RKO (cell line): Measurements from ENCODE around the gene CADPS2.
"Not testable (repeated sequence)": the region's sequence is repeated elsewhere in the genome, so short reads cannot be mapped to it uniquely, and the experiment has no call there.

Experiments used
- DNase-seq: peaks from one replicate; pipeline ENCODE4 v3.0.0-alpha.2; 2016; ENCODE audit warnings: low spot score

The CADPS2 gene

GRCh38 chr7:122673951-122674350 is 212.3 kb downstream of the CADPS2 start:
- no peak for DNase-seq

DNA sequence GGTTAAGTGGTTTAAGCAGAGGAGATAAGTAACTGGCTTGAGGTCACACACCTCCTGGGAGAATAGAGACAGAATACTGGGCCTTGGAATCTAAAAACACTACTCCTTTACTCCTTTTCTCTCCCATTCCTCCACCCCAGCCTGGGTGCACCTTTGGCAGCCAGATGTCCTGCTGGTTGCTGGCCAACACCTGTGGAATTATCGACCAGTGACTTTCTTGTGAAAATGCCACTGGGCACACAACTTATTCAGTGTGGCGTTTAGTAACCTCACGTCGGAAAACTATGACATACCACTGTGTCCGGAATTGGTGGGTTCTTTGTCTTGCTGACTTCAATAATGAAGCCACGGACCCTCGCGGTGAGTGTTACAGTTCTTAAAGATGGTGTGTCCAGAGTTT is 213.7 kb downstream of the CADPS2 start:
- DNase-seq: no peak

DNA sequence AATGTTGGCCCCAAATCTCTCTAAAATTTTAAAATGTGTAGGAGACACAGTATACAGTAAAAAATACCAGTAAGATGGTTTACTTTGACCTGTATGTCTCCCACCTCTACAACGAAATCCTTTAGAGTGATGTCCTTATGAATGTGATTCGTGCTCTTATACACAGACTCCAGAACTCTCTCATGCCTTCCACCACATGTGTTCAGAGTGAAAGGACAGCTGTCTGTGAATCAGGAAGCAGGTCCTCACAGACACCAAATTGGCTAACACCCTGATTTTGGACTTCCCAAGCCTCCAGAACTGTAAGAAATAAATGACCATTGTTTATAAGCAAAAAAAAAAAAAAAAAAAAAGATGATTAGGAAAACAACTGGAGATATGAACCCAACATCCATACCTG is 222.5 kb downstream of the CADPS2 start:
- no peak for DNase-seq

GRCh38 chr7:122658856-122659255 is 227.4 kb downstream of the CADPS2 start:
- DNase-seq: no peak

- DNase-seq: no peak
Observed at GRCh38 chr7:122653685-122654084, 232.6 kb downstream of the CADPS2 start.

GRCh38 chr7:122652876-122653275 is 233.4 kb downstream of the CADPS2 start:
- DNase-seq: no peak

DNA sequence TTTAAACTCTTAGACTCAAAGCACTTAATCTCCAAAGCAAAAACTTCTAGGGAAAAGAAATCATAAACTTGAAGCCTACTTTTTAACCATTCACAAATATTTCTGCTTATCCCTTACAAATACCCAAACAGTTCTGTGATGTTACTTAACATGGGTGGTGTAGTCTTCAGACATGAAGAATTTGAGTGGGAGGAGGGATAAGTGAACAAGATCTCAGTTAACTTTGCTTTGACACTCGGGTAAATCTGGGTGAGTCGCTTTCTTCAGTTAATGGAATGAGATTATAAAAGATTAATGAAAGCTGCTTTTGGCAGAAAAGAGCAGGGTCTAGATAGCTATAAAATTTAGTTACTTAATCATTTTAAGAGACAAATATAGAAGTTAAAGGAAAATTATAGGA is 234.8 kb downstream of the CADPS2 start:
- DNase-seq: no peak

GRCh38 chr7:122643250-122643649 is 243.0 kb downstream of the CADPS2 start:
- DNase-seq: no peak

GRCh38 chr7:122638459-122638858 is 247.8 kb downstream of the CADPS2 start:
- DNase-seq: no peak

GRCh38 chr7:122637784-122638183 is 248.5 kb downstream of the CADPS2 start:
- no peak for DNase-seq

- DNase-seq: not testable (repeated sequence)
Observed at GRCh38 chr7:122635481-122635880, 250.8 kb downstream of the CADPS2 start.

- DNase-seq: no peak
Observed at GRCh38 chr7:122633472-122633871, 252.8 kb downstream of the CADPS2 start.

- no peak for DNase-seq
Observed at GRCh38 chr7:122632238-122632637, 254.0 kb downstream of the CADPS2 start.

DNA sequence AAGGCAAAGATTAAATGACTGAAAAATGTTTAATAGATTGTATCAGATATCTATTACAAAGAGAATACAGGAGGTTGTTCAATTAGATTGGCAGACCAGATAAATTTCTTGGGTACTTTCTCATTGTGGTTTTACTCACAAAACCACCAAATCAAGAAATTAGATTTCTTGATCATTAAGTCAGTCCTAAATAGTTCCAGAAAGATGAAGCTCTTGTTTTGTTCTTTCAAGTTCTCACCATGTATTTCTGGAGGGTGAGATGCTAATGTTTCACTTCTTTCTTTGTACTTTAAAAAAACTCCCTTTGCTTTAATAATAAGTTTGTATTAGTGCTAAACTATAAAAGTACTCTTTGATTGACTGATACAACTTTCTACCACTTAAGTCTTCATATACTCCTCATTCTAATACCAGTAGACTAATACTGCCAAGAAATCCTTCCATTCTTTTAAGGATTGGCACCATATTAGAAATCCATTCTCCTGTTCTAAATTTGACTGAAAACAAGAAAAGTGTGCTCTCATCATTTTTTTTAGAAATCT is 256.8 kb downstream of the CADPS2 start:
- DNase-seq: no peak

DNA sequence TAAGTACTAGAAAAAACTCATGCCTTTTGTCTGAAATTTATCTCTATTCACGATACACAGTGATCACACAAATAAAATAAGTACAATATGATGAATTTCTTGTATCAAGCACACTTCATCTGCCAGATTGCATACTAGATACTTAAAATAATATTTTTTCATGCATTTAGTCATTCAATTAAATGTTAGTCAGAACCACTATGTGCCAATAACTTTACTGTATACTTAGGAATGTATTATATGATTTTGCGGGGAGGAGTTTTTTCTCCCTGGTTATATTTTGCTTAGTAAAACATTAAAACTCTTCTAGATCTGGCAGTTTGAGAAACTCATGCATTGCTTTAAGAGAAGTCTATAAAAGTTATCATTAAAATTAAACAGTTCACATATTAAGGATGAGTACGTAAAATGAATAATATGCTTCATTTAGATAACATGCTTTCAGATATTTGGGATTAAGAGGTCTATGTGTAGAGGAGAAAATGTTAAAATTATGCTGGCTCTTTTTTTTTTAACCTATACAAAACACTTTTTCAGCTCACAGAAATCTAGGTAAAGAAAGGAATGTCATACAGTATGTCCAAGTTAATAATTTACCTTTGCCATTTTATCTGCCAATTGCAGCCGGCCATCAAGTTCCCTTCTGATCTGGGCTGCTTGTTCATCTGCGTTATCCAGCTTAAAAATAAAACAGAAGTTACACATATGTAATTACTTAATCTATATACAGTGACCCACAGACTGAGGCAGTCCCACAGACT is 257.4 kb downstream of the CADPS2 start:
- no peak for DNase-seq

DNA sequence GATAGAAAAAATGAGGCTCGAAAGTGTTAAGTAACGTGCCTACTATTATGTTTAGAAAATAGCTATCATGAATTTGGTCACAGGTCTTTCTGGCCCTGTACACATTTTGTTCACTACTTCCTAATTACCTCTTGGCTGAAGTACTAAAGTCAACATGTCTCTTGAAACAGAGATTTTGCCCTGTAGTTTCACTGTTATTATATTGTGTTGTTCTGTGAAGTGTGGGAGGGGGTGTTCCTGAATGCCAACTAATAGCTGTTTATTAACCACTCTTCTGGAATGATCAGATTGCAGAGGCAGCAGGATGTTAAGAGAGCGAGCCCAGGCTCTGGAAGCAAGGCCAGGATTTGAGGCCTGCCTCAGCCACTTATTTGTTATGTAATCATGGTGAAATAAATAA is 259.5 kb downstream of the CADPS2 start:
- no peak for DNase-seq

DNA sequence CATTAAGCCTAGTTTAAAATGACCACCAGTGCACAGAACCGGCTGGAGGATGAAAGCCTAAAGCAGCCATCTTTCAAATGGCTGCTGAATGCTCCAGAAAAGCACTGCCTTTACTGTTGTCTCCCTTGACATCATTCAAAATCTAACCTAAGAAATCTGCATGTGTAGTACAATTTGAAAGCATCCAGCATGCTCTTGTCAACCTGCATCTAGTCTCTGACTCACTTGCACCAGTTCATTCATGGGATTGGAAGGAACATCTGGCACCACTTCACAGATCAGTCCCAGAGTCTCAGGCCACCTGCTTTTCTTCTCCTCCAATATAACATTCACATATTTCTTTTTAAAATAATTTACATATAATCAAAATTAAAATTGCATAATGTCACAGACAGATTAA is 263.6 kb downstream of the CADPS2 start:
- no peak for DNase-seq

DNA sequence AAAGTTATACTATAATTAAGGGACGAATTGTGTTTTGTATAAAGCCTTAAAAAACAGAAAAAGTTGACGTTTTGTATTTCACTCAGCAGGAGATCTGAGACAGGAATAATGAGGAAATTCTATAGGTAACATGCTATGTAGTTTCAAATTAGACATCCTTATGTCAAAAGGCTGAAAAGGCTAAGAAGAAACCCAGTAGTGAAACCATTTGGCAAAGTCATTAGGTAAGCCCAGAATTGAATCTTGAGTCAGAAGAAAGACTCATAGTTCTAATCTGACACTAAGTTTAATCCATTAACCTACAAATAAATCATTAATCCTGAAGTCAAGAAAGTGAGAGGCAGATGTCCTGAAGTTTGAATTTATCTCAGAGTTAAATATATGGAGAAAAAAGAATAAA is 266.6 kb downstream of the CADPS2 start:
- no peak for DNase-seq

GRCh38 chr7:122618585-122619189 is 267.6 kb downstream of the CADPS2 start:
- no peak for DNase-seq

DNA sequence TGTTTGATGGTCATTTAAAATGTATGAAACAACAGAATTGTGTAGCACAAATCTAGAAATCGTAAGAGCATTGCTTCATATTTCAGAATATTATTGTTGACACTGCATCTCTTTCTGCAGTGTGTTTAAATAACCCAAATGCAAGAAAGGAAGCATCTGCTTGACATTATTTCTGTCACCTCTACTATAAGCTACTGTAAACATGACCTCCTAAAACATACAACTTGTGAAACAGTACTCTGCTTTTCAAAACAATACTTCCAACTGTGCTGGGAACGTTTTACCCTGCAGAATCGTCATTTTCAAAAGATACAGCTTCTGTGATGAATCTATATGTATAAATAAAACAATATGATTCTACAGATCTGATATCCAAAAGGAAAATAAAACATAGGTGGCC is 269.3 kb downstream of the CADPS2 start:
- no peak for DNase-seq

DNA sequence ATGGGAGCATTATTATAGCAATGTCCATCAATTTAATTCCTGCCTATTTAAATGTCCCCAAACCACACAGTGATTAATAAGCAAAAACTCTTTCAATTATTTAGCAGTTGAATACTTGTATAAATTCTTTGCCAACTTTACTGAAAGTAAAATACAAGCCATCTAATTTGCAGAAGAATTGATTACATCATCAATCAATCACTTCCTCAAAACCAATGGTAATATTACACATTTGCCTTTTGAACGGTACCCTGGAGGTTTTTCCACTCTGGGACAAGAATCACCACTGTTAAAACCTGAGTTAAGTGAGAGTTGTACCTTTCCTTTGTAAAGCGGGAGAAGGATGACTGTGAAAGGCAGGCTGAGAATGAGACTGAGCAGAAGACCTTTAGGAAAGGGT is 280.3 kb downstream of the CADPS2 start:
- DNase-seq: no peak

- no peak for DNase-seq
Observed at GRCh38 chr7:122604251-122604650, 282.0 kb downstream of the CADPS2 start.

DNA sequence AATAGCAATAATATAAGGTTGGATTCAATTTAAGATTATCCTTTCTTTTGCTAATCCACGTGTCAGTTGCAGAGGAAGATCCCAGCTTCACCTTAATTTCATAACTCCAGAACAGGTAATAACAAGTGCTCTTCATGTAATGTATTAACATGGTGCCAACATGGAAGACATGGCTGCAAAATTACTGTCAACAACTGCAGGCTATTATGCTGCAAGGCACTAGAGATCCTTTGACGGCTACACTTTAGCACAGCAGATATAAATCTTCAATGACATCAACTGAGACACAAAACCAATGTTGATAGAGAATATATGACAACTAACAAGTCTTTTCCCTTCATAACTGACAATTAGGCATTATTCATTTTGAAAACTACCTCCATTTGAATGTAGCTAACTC is 283.5 kb downstream of the CADPS2 start:
- no peak for DNase-seq

- DNase-seq: no peak
Observed at GRCh38 chr7:122600630-122601029, 285.6 kb downstream of the CADPS2 start.
